Middle frontal gyrus (tissue), 1 donor: ENCODE results near the gene PPP1R27.
A peak's percentile ranks its signal among the peaks of the same experiment; 100 is the strongest.

Experiments
- DNase-seq: peaks from one replicate; pipeline ENCODE4 v3.0.0-alpha.2; 2015; ENCODE audit warnings: low spot score; ENCODE audit errors: extremely low spot score

Gene PPP1R27

DNA sequence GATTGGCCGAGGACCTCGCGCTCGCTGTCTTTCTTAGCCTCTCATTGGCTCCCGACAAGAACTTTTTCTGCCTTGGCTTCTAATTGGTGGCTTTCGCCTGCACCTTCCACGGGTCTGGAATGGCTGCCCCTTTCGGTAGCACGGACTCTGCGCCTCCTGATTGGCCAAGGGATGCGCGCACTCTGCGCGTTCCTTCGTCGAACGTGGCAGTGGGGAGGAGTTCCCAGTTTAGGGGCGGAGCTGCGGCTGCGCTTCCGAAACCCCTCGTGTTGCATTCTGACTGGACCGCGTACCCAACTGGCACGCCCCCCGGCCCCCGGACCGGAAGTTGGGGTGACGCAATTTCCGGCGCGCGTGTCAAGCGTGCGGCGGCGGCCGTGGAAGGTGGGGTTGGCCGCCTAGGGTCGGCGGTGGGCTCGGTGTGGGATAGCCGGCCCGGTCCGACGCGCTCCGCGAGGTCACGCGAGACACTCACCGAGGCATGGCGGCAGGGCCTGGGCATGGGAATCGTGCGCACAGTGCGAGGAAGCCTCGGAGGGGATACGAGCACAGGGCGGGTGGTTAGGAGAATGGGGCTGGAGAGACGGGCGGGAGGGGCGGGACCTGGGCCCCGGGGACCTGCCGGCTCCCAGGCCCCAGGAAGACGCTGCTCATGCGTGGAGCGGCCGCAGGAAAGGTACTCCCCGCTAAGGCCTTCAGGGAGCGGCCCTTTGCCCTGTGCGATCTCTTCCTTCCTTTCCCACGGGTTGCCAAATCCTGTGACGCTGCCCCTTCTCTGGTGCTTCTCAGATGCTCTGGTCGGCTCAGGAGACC, 26.1 kb upstream of the PPP1R27 start:
- DNase-seq = peak; percentile 100

DNA sequence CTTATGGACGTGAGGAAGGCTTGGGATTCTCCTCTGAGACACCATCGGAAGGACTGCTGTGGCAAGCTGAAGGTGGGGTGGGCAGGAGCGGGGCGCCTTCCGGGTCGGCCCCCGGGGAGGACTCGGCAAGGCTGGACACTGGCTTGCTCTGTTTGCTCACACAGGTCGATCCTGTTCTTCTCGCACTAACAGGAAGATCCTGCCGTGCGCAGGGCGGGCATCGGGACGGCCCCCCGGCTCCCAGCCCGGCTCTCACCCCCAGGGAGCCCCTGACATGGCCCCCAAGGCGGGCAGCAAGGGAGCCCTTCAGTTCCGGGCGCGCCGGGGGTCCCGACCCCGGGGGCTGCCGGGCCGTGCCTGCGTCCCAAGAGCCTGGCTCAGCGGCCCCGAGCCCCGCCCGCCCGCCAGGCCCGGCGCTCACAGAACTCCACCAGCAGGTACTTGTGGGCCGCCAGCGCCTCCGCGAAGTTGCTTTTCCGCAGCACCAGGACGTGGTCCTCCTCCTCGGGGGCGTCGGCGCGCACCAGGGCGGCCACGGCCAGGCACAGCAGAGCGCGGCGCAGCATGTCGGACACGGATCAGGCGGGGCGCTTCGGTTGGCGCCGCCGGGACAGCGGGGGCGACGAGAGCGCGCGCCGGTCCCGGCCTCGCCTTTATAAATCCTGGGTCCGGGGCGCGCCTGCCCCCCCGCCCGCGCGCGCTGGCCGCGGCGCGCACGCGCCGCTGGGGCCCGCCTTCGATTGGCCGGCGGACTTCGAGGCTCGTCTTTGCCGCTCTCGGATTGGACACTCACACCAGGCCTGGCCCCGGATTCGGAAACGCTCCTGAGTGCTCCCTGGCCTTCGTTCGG, 25.3 kb upstream of the PPP1R27 start, which contains the start of gene P4HB:
Gene P4HB (minus strand): TSS at position 630 of the 850 bp plus-strand sequence. CDS start 64 bp downstream, at position 566.
- DNase-seq = no peak

DNA sequence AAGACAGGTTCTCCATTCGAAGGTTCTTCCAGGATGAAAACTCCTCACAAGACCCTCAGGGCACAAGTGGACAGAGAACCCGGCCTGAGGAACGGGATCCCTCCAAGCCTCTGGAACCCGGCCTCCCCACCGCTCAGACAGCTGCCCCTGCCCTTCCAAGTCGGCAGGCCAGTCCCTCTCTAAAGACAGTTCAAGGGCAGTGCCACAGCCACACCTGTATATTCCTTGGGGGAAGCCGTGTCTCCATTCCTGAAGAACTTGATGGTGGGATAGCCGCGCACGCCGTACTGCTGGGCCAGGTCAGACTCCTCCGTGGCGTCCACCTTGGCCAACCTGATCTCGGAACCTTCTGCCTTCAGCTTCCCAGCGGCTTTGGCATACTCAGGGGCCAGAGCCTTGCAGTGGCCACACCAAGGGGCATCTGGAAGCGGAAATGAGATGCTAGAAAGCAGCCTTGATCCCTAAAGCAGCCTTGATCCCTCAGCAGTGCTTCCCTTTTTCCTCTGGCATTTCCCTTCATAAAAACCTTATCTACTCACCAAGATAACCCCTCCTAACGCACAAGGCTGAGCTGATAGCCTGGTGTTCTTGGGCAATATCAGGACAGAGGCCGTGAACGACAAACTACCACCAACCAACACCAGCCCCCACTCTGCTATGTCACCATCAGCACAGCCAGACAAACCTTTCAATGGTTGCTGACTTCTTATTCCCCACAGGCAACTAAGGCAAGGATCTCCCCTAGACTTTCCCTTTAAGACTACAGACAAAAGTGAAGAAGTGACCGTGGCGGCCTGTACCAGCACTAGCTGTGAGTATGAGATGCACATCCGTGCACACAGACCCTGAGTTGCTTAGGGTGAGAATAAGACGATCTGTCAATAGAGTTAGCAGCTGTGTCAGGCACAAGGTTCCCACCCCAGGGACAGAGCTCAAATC, 24.4 kb upstream of the PPP1R27 start:
- DNase-seq = no peak

DNA sequence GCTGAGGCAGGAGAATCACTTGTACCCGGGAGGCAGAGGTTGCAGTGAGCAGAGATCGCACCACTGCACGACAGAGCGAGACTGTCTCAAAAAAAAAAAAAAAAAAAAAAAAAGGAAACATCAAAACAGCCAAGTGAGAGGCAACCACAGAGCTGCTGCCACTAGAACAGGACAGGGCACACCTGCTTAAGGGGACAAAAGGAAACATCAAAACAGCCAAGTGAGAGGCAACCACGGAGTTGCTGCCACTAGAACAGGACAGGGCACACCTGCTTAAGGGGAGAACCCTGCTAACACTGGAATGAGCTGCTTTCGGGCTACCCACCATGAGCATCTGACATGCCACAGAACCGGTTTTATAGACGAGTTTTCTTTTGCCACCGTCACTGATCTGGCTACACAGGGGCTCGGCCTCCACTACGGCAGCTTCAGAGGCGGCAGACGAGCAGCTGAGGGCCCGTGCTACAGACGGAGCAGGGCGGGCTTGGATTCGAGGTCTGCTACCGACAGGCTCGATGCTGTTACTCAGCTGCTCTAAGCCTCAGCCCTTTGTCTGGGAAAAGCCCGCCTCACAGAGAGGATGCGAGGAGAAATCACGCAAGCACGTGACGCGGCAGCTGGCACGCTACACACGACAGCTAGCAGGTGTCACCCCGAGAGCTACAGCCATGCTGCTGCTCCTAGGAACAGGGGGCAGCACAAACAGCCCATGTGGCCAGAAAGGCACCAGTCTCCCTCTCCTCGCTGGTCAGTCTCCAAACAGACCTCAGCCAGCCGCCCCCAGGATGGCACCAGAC, 23.5 kb upstream of the PPP1R27 start:
- DNase-seq = no peak

DNA sequence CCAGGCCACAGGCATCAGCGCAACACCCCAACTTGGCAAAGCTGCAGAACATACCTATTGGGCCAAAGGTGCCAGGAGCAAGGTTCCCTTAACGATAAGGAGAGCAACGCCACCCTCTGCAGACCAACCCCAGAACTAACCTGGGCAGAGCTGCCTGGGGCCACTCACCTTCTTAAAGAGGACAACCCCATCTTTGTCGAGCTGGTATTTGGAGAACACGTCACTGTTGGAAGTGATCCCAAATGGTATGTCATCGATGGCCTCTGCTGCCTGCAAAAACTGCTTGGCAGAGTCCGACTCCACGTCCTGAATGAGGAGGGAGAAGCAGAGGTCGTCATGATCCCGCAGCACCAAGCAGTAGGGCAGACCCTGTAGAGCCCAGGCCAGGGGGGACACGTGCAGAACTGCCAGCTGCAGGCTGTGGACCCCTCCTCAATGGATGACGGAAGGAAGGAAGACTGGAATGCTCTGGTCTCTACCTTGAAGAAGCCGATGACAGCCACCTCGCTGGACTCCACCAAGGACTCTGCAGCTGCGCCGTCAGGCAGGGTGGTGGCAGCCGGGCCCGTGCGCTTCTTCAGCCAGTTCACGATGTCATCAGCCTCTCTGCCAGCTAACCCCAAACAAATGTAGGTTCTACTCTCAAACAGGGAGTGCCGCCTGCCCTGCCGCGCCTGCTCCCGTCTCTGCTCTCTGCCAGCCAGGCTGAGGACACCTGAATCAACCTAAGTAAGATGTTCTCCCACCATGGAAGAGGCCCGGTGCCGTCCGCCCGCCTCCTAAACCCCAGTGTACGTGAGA, 20.3 kb upstream of the PPP1R27 start:
- DNase-seq = no peak

DNA sequence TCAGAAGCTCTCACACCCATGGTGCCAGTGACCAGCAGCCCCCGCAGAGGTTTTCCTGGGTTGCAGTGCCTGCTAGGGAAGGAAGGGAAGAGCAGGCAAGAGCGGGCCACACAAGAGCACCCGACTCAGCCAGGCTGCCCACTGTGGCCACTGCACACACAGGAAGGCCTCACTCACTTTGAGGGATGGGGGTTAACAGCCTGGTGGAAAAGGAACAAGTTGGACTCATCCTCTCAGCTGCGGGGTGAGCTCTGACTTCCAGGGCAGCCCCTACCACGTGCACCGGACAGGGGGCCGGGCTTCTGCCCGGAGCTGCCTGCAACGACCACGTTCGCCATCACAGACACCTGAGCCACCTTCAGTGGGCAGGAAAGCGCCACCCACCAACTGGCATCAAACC, 17.4 kb upstream of the PPP1R27 start:
- DNase-seq = no peak

DNA sequence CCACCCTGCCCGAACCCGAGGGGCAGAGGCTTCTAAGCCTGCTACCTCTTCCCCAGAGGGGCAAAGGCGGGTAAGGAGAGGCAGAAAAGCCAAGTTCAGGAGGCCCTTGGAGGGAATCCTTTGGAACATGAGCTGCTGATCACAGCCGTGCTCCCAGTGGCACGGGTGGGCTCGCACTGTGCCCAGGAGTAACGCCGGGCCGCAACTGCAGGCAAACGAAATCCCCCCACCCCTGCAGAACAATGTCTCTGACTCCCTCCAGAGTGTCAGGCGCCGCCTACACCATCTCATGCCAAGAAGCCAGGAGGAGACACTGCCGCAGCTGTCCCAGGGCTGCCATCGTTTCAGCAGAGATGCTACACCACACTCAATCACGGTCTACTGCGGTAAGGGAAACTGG, 16.6 kb upstream of the PPP1R27 start:
- DNase-seq = no peak

DNA sequence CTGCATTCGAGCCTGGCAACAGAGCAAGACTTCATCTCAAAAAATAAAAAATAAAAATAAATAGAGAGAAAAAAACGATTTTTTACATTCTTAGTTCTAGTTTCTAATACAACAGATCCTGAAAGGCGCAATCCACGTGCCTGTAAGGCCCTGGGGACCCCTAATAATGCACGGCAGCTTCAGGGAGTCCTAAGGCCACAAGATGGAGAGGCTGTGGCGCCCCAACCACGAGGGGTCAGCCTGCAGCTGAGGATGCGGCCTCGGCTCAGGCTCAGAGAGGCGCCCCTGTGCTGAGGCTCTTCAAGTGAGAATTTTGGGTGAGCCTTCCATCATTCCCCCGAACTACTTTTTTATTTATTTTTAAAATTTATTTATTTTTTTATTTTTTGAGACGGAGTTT, 14.6 kb upstream of the PPP1R27 start:
- no peak for DNase-seq

DNA sequence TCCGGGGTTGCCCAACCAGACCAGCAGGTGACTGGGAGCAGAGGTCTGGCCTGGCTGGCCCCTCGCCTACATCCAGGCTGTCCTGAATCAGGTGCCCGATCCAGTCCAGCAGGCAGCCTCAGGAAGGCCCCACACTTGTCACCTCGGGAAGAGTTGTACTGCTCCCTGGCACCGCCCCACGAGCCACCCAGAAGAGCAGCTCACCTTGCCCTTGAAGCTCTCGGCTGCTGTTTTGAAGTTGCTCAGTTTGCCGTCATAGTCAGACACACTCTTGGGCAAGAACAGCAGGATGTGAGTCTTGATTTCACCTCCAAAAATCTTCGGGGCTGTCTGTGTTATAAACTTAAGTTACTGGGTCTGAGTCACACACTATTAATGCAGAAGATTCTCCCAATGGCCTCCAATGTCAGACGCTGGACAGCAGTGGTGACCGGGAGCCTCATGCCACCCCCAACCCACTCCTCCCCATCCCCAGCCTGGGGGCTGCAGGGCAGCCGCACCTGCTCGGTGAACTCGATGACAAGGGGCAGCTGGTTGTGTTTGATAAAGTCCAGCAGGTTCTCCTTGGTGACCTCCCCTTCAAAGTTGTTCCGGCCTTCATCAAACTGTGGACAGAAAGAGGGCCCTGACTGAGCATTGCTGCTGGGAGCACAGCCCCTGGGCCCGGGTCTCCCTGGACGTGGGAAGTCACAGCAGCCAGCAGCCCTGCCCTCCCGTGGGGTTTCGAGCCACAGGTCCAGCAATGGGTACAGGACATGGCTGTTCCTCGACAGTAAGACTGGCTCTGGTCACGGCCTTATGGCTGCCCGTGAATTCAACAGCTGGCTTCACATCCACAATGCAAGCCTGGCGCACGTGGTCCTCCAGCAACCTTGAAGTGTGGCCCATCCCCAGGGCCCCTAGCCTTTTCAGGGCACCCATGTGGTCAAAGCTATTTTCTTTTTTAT, 12.2 kb upstream of the PPP1R27 start:
- no peak for DNase-seq

DNA sequence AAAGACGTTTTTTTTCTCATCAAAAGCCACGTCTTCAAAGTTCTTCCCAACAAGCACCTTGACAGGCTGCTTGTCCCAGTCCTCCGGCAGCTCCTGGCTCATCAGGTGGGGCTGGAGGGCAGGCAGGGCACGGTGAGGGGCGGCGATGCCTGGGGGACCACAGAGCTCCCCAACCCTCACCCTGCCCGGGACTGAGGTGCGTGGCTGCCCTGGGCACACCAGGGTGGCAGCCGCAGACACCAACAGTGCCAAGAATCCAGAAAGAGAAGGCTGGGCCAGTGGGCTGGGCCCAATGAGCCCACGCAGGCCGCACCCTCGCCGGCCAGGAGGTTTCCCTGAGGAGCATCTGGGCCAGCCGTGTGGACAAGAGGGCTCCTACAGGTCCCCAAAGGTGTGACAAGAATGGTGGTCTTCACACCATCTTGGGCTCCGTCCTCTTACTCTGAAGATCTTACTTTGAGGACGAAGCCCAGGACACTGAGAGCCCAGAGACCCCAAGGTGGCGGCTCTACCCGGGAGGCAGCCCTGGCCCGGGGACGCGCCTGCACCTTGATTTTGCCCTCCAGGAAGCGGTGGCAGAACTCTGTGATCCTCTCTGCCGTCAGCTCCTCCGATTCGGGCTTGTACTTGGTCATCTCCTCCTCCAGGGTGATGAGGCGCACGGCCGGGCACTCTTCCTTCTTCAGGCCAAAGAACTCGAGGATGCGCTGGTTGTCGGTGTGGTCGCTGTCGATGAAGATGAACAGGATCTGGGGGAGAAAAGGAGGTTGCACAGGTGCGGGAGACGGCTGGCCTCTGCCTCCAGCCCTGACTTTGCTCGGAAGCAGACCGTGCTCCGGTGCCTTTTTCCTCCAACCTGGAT, 11.3 kb upstream of the PPP1R27 start:
- no peak for DNase-seq

DNA sequence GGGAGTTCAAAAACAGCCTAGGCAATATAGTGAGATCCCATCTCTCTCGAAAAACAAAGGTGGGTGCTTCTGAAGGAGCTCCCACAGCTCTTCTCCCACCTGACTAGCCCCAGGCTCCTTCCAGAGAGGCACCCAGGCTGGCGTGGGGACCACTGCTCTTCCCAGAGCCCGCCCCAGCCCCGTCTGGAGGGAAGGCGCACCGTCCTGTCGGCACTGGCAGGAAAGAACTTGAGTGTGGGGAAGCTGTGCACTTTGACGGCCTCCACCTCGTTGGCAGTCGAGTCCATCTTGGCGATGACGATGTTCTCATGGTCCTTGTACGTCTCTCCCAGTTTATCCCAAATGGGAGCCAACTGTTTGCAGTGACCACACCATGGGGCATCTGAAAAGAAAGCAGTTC, 10.5 kb upstream of the PPP1R27 start:
- DNase-seq = no peak

DNA sequence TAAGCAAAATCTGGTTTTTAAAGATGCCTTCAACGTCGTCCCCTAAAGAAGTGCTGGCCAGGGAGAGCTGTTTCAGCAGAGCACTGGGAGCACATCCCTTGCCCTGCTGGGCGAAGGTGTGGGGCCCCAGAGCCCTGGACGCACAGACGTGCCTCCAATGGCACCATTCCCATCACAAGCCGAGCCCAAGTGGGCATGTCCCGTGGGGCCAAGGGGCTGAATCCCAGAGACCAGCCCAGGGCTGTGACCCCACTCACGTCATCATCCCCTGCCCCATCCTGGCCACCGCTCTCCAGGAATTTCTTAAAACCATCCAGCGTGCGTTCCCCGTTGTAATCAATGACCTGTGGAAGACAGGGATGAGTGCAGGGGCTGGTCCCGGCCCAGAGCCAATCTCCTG, 10.0 kb upstream of the PPP1R27 start:
- DNase-seq = no peak

DNA sequence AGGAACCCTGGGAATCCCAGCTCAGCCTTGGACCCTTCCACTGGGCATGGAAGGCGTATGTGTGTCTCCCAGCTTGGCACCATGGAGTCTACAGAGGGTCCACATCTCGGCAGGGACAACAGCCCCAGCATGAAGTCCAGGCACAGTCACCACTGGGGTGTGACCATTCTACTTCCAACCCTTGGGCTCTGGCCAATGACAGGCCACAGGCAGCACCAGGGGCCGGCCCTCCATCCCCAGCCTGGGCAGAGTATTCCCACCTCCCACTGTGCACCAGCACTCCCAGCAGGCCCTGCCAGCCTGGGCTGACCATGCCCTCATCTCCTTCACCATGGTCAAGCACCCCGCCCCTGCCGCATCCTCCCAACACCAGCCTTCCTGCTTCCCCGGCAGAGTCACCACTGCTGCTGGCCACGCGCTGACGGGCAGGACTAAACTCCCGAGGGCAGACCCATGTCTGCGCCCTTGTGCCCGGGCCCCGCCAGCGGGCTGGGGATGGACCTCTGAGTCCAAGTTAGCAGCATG, 9.5 kb upstream of the PPP1R27 start:
- DNase-seq = no peak

DNA sequence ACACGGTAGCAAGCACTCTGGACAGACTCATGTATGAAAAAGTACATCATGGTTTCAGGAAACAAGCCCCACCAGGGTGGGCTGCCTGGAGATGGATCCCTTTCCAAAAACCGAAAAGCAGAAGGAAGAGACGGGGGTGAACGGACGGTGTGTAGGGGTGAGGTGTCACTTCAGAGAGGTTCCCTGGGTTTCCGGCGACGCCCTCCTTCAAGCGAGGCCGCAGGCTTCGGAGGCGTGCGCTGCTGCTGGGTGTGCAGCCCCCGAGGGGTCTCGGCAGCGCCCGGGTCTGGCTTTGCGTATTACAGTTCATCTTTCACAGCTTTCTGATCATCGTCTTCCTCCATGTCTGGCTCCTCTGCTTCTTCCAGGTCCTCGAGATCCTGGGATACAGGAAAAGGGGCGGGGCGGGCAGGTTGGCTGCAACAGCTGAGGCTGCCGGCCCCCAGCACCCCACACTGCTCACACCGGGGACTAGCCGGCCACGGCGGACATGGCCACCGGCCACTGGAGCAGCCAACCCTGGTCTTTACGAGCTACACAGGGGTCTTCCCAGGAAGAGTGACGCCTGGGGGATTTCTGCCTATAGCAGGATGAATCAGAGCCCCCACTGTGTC, 9.0 kb upstream of the PPP1R27 start:
- DNase-seq = no peak

DNA sequence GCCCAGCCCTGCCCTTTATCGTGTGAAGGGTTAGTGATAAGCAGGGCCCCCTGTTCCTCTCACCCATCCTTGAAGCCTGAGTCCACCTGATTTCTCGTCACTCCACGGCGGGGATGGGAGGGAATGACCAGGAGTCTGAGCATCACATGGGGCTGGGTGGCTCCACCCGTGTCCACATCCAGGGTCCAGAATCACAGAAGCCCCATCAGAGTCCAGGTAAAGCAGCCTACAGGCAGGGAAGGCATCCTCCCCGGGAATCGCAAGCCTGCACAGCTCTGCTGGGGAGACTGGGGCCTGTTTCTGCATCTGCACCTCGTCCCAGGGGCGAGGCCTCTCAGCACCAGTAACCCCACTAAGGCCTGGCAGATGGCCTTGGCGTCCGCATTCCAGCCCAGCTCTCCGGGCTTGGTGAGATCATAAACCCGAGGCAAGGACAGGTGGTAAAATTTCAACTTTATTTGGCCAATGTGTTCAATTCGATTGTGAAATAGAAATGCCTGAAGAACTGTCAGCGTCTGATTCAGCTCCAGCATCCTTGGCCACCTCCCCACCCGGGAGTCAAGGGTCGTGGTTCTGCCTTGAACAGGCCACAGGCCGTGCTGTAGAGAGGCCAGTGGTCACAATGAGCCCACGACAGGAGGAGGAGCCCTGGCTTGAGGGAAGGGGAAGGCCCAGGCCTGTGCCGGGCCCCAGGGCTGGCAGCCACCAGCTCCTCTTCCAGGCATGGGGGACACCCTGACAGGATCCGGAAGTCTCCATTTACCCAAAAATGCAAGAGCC, 8.1 kb upstream of the PPP1R27 start:
- no peak for DNase-seq

DNA sequence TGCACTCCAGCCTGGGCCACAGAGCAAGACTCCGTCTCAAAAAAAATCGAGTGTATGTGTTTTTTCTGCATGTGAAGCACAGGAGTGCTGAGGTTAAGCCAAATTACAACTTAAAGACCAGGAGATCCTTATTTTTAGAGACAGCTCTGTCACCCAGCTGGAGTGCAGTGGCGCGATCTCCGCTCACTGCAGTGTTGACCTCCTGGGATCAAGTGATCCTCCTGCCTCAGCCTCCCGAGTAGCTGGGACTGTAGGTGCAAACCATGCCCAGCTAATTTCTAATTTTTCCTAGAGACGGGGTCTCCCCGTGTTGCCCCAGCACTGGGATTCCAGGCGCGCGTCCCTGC, 7.5 kb upstream of the PPP1R27 start:
- DNase-seq = no peak
